Loucy (cell line): ENCODE measurements around the gene SERPINA12.

Source experiments
- H2AFZ ChIP-seq: fragments of 200-600 bp; sonication (generic); 2 replicates; pipeline ENCODE4 v1.6.0; 2016; ENCODE audit warnings: antibody characterized with exemption, mild to moderate bottlenecking, low read length, moderate library complexity
- H3F3A ChIP-seq: fragments of 200-600 bp; 2 replicates; pipeline ENCODE4 v1.6.0; 2016; ENCODE audit warnings: antibody characterized with exemption, low read depth, mild to moderate bottlenecking
- H3K27me3 ChIP-seq: fragments of 200-600 bp; sonication (generic); 2 replicates; pipeline ENCODE4 v1.6.1; 2014; ENCODE audit warnings: low read length, mild to moderate bottlenecking; ENCODE audit not compliant: insufficient read depth, poor library complexity, severe bottlenecking
- H3K36me3 ChIP-seq: fragments of 200-600 bp; sonication (generic); 2 replicates; pipeline ENCODE4 v1.6.1; 2016; ENCODE audit warnings: low read length; ENCODE audit not compliant: insufficient read depth
- H3K4me1 ChIP-seq: fragments of 200-600 bp; sonication (generic); 2 replicates; pipeline ENCODE4 v1.5.1; 2014; ENCODE audit warnings: low read length, mild to moderate bottlenecking; ENCODE audit not compliant: insufficient read depth, poor library complexity, severe bottlenecking
- H3K4me2 ChIP-seq: fragments of 200-600 bp; sonication (generic); 2 replicates; pipeline ENCODE4 v1.6.0; 2014; ENCODE audit warnings: antibody characterized with exemption, low read length, low read depth, mild to moderate bottlenecking; ENCODE audit not compliant: poor library complexity, severe bottlenecking
- H3K4me3 ChIP-seq: fragments of 200-600 bp; sonication (generic); 2 replicates; pipeline ENCODE4 v1.5.1; 2014; ENCODE audit warnings: low read length, mild to moderate bottlenecking, mixed read lengths; ENCODE audit not compliant: poor library complexity, severe bottlenecking
- H3K79me2 ChIP-seq: fragments of 200-600 bp; sonication (generic); 2 replicates; pipeline ENCODE4 v1.6.1; 2014; ENCODE audit warnings: low read length; ENCODE audit not compliant: insufficient read depth
- H3K9ac ChIP-seq: fragments of 200-600 bp; sonication (generic); 2 replicates; pipeline ENCODE4 v1.6.0; 2014; ENCODE audit warnings: mild to moderate bottlenecking, low read depth, low read length, moderate library complexity; ENCODE audit not compliant: poor library complexity, severe bottlenecking
- H3K9me2 ChIP-seq: fragments of 200-600 bp; sonication (generic); replicated peaks from 2 replicates; pipeline ENCODE4 v1.6.1; 2016; ENCODE audit warnings: low read depth, low read length, mixed read lengths
- H3K9me3 ChIP-seq: fragments of 200-600 bp; sonication (generic); 2 replicates; pipeline ENCODE4 v1.6.1; 2014; ENCODE audit warnings: mild to moderate bottlenecking, antibody characterized with exemption, low read length, low read depth; ENCODE audit not compliant: insufficient read depth
- H4K20me1 ChIP-seq: fragments of 200-600 bp; sonication (generic); 2 replicates; pipeline ENCODE4 v1.6.0; 2014; ENCODE audit warnings: antibody characterized with exemption, low read length, mild to moderate bottlenecking; ENCODE audit not compliant: insufficient read depth, poor library complexity, severe bottlenecking
- CTCF ChIP-seq: fragments of 200-600 bp; sonication (generic); conservative IDR thresholded peaks from 2 replicates; pipeline ENCODE4 v1.5.1; 2014; ENCODE audit warnings: mild to moderate bottlenecking, antibody characterized with exemption, low read length
- EZH2phosphoT487 ChIP-seq: fragments of 200-600 bp; IDR thresholded peaks from 2 replicates; pipeline ENCODE4 v1.6.1; 2018; ENCODE audit warnings: antibody characterized with exemption, mild to moderate bottlenecking, moderate library complexity, borderline replicate concordance

SERPINA12 gene

GRCh38 chr14:94509356-94509755 is at the start of gene SERPINA12:
Gene SERPINA12, minus strand, starts transcription at chr14:94509469. Its CDS starts 11,072 bp downstream, at chr14:94498397.
- peaks cover 5% of the 10 kb centered on the region; the same call in 1 of the 2 replicates for H3K9me3 ChIP-seq
- no peaks in the 10 kb centered on the region for H3K79me2 ChIP-seq
- H3K9me2 ChIP-seq, result no peaks in the 10 kb centered on the region
- no peaks in the 10 kb centered on the region for H3K36me3 ChIP-seq
- H3F3A ChIP-seq, result no peaks in the 10 kb centered on the region
- no peaks in the 10 kb centered on the region for H3K4me1 ChIP-seq
- H3K4me2 ChIP-seq, result no peak within 1 kb of the TSS
- no peaks in the 10 kb centered on the region for H3K27me3 ChIP-seq
- H4K20me1 ChIP-seq, result no peaks in the 10 kb centered on the region
- no peak within 1 kb of the TSS for H3K9ac ChIP-seq
- TF ChIP-seq EZH2phosphoT487, result no peak
- no peak within 1 kb of the TSS for H2AFZ ChIP-seq
- H3K4me3 ChIP-seq, result no peak within 1 kb of the TSS

GRCh38 chr14:94558842-94559241 is 49.6 kb upstream of the SERPINA12 start:
- H3F3A ChIP-seq, result no peaks in the 10 kb centered on the region
- no peaks in the 10 kb centered on the region for H3K36me3 ChIP-seq
- no peaks in the 10 kb centered on the region for H4K20me1 ChIP-seq
- H3K4me2 ChIP-seq, result no peak overlapping the region
- H3K4me1 ChIP-seq, result no peaks in the 10 kb centered on the region
- TF ChIP-seq EZH2phosphoT487, result no peak
- no peak for TF ChIP-seq CTCF
- peaks cover 9% of the 10 kb centered on the region; the same call in 1 of the 2 replicates for H3K9me3 ChIP-seq
- no peaks in the 10 kb centered on the region for H3K79me2 ChIP-seq
- H3K27me3 ChIP-seq, result no peaks in the 10 kb centered on the region
- no peak overlapping the region for H3K4me3 ChIP-seq
- no peak overlapping the region for H3K9ac ChIP-seq
- no peaks in the 10 kb centered on the region for H3K9me2 ChIP-seq
- no peak overlapping the region for H2AFZ ChIP-seq

GRCh38 chr14:94557327-94557726 is 48.1 kb upstream of the SERPINA12 start:
- no peaks in the 10 kb centered on the region for H3K9me2 ChIP-seq
- no peaks in the 10 kb centered on the region for H3K79me2 ChIP-seq
- H3K9me3 ChIP-seq, result peaks cover 9% of the 10 kb centered on the region; the same call in 1 of the 2 replicates
- H3K9ac ChIP-seq, result no peak overlapping the region
- no peak overlapping the region for H3K4me2 ChIP-seq
- no peak overlapping the region for H3K4me3 ChIP-seq
- no peak overlapping the region for H2AFZ ChIP-seq
- H3K36me3 ChIP-seq, result no peaks in the 10 kb centered on the region
- H4K20me1 ChIP-seq, result no peaks in the 10 kb centered on the region
- no peaks in the 10 kb centered on the region for H3K4me1 ChIP-seq
- TF ChIP-seq EZH2phosphoT487, result no peak
- TF ChIP-seq CTCF, result no peak
- H3K27me3 ChIP-seq, result no peaks in the 10 kb centered on the region
- H3F3A ChIP-seq, result no peaks in the 10 kb centered on the region

- Histone ChIP-seq H4K20me1 (no peaks in the 10 kb centered on the region), H3K9me2 (no peaks in the 10 kb centered on the region), H2AFZ (no peak overlapping the region), H3K36me3 (no peaks in the 10 kb centered on the region), H3F3A (no peaks in the 10 kb centered on the region), H3K27me3 (no peaks in the 10 kb centered on the region), H3K79me2 (no peaks in the 10 kb centered on the region), H3K4me1 (no peaks in the 10 kb centered on the region), H3K4me3 (no peak overlapping the region), H3K9me3 (peaks cover 9% of the 10 kb centered on the region; the same call in 1 of the 2 replicates), H3K4me2 (no peak overlapping the region), H3K9ac (no peak overlapping the region)
- TF ChIP-seq EZH2phosphoT487 (no peak), CTCF (no peak)
These were observed 46.7 kb upstream of the SERPINA12 start for GRCh38 chr14:94555991-94556390.
